HUES48 (cell line): ENCODE results near the gene NRBP1.

Experiments used
- H3K27ac ChIP-seq: one replicate; pipeline ENCODE4 v1.7.0; 2013; ENCODE audit warnings: low read depth, low read length, inconsistent platforms
- H3K27me3 ChIP-seq: 2 replicates; pipeline ENCODE4 v1.6.1; 2013; ENCODE audit warnings: mild to moderate bottlenecking, low read length; ENCODE audit not compliant: control insufficient read depth, insufficient read depth
- H3K36me3 ChIP-seq: 2 replicates; pipeline ENCODE4 v1.6.1; 2013; ENCODE audit warnings: low read length; ENCODE audit not compliant: control insufficient read depth, insufficient read depth
- H3K4me1 ChIP-seq: 2 replicates; pipeline ENCODE4 v1.6.1; 2013; ENCODE audit warnings: mild to moderate bottlenecking, low read length; ENCODE audit not compliant: control insufficient read depth, insufficient read depth
- H3K4me3 ChIP-seq: 2 replicates; pipeline ENCODE4 v1.5.1; 2013; ENCODE audit warnings: mild to moderate bottlenecking, low read depth, low read length
- H3K9ac ChIP-seq: 2 replicates; pipeline ENCODE4 v1.6.1; 2013; ENCODE audit warnings: mild to moderate bottlenecking, low read depth, low read length, moderate library complexity
- H3K9me3 ChIP-seq: 2 replicates; pipeline ENCODE4 v1.6.1; 2013; ENCODE audit warnings: low read length; ENCODE audit not compliant: control insufficient read depth, insufficient read depth

NRBP1 gene

GRCh38 chr2:27400348-27401135 is 27.9 kb upstream of the NRBP1 start:
- no peaks in the 10 kb centered on the region for H3K9me3 ChIP-seq
- no peak overlapping the region for H3K27ac ChIP-seq
- peaks cover 14% of the 10 kb centered on the region for H3K36me3 ChIP-seq
- H3K4me3 ChIP-seq, result no peak overlapping the region
- H3K9ac ChIP-seq, result no peak overlapping the region
- no peaks in the 10 kb centered on the region for H3K4me1 ChIP-seq
- no peaks in the 10 kb centered on the region for H3K27me3 ChIP-seq

GRCh38 chr2:27407798-27408491 is 20.5 kb upstream of the NRBP1 start:
- H3K9ac ChIP-seq, result peak overlapping the region; percentile 92
- H3K4me1 ChIP-seq, result peaks cover 6% of the 10 kb centered on the region; the same call in 1 of the 2 replicates
- H3K27ac ChIP-seq, result peak overlapping the region; percentile 91

DNA sequence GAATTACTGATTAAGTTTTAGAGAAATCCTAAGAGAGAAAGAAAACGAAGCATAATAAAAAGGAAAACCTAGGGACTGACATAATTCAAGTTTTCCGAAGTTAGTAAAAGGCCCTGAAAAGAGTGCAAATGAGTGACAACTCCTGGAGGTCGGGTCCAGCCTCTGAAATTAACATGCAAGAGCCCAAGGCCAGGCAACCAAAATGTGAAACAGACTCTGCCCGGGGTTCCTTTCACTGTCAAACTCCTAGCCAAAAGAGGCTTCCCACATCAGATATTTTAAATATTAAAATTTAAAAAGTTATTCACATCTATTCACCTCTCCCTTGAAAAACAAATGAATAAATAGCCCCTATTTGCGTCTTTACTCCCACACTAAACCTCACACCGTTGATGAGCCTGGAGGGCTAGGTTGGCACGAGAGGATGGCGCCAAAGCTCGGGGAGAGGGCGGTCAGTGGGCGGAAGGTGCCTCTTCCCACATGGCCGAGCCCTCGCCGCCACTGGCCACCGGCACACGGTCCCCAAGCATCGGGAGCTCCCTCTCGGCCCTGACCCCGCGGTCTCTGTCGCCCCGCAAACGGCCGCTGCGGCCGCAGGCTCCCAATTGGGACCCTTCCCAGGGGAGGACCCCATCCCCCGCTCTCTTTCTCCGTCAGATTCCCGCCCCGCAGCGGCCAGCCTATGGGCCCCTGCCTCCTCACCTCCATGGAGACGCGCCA is 19.7 kb upstream of the NRBP1 start:
- H3K9ac ChIP-seq, result peak overlapping the region; percentile 92
- H3K9me3 ChIP-seq, result no peaks in the 10 kb centered on the region
- H3K36me3 ChIP-seq, result peaks cover 14% of the 10 kb centered on the region
- H3K4me3 ChIP-seq, result peak overlapping the region; percentile 96
- H3K27me3 ChIP-seq, result no peaks in the 10 kb centered on the region
- peak overlapping the region; percentile 91 for H3K27ac ChIP-seq
- H3K4me1 ChIP-seq, result peaks cover 6% of the 10 kb centered on the region; the same call in 1 of the 2 replicates

More at GRCh38 chr2:27407798-27408491, 20.5 kb upstream of the NRBP1 start:
- Histone ChIP-seq H3K27me3 (no peaks in the 10 kb centered on the region), H3K36me3 (peaks cover 14% of the 10 kb centered on the region), H3K9me3 (no peaks in the 10 kb centered on the region), H3K4me3 (peak overlapping the region; percentile 96)

- peak within 1 kb of the TSS; percentile 92 for H3K9ac ChIP-seq
- peak within 1 kb of the TSS; percentile 91 for H3K27ac ChIP-seq
- H3K27me3 ChIP-seq, result no peaks in the 10 kb centered on the region
- H3K4me1 ChIP-seq, result peaks cover 6% of the 10 kb centered on the region; the same call in 1 of the 2 replicates
- no peaks in the 10 kb centered on the region for H3K9me3 ChIP-seq
- peaks cover 14% of the 10 kb centered on the region for H3K36me3 ChIP-seq
- H3K4me3 ChIP-seq, result peak within 1 kb of the TSS; percentile 96
Measured at GRCh38 chr2:27409321-27410073, 18.9 kb upstream of the NRBP1 start, which contains the start of gene PPM1G. Gene PPM1G, minus strand, starts transcription at chr2:27409591. Its CDS starts 169 bp downstream, at chr2:27409422.

GRCh38 chr2:27412419-27413152 is 15.8 kb upstream of the NRBP1 start:
- no peaks in the 10 kb centered on the region for H3K9me3 ChIP-seq
- no peaks in the 10 kb centered on the region for H3K27me3 ChIP-seq
- no peak overlapping the region for H3K27ac ChIP-seq
- H3K9ac ChIP-seq, result no peak overlapping the region
- H3K36me3 ChIP-seq, result peaks cover under 1% of the 10 kb centered on the region
- no peak overlapping the region for H3K4me3 ChIP-seq
- peaks cover 6% of the 10 kb centered on the region; the same call in 1 of the 2 replicates for H3K4me1 ChIP-seq

- no peak overlapping the region for H3K4me3 ChIP-seq
- H3K27me3 ChIP-seq, result no peaks in the 10 kb centered on the region
- H3K9ac ChIP-seq, result no peak overlapping the region
- H3K27ac ChIP-seq, result no peak overlapping the region
- H3K36me3 ChIP-seq, result no peaks in the 10 kb centered on the region
- no peaks in the 10 kb centered on the region for H3K9me3 ChIP-seq
- no peaks in the 10 kb centered on the region for H3K4me1 ChIP-seq
Measured at GRCh38 chr2:27416151-27416550, 12.3 kb upstream of the NRBP1 start.

GRCh38 chr2:27420996-27421395 is 7.4 kb upstream of the NRBP1 start:
- no peak overlapping the region for H3K4me3 ChIP-seq
- H3K9me3 ChIP-seq, result no peaks in the 10 kb centered on the region
- H3K27me3 ChIP-seq, result no peaks in the 10 kb centered on the region
- H3K9ac ChIP-seq, result no peak overlapping the region
- H3K36me3 ChIP-seq, result no peaks in the 10 kb centered on the region
- no peak overlapping the region for H3K27ac ChIP-seq
- H3K4me1 ChIP-seq, result no peaks in the 10 kb centered on the region

GRCh38 chr2:27421660-27422250 is 6.7 kb upstream of the NRBP1 start:
- Histone ChIP-seq H3K4me1 (no peaks in the 10 kb centered on the region), H3K9ac (no peak overlapping the region), H3K27ac (no peak overlapping the region), H3K4me3 (no peak overlapping the region), H3K9me3 (no peaks in the 10 kb centered on the region), H3K27me3 (no peaks in the 10 kb centered on the region), H3K36me3 (no peaks in the 10 kb centered on the region)

GRCh38 chr2:27422958-27423357 is 5.5 kb upstream of the NRBP1 start:
- no peaks in the 10 kb centered on the region for H3K9me3 ChIP-seq
- no peak overlapping the region for H3K9ac ChIP-seq
- H3K36me3 ChIP-seq, result no peaks in the 10 kb centered on the region
- H3K4me1 ChIP-seq, result peaks cover 4% of the 10 kb centered on the region
- no peak overlapping the region for H3K4me3 ChIP-seq
- H3K27me3 ChIP-seq, result no peaks in the 10 kb centered on the region
- H3K27ac ChIP-seq, result no peak overlapping the region
